WTC11 (cell line): ENCODE measurements around the gene PRXL2A. TPM values are rescaled to one million over a fixed set of nuclear protein-coding genes. Genes with fewer than 3 reads are reported as not detected.

Source experiments
- ATAC-seq: fragments of 200-7000 bp; cut with Tn5 transposase; 2 replicates; pipeline ENCODE4 v1.10.0; 2021; ENCODE audit warnings: mild to moderate bottlenecking, moderate library complexity
- CTCF ChIA-PET: fragments of 300-600 bp; sonication (Branson Sonifier 250); formaldehyde crosslinking; loops from one replicate; lab custom pipeline; 2021; ENCODE audit warnings: antibody characterized with exemption; lab: Charles Lee
- POLR2A ChIA-PET: fragments of 350-600 bp; sonication (Branson Sonifier 250); formaldehyde crosslinking; loops from one replicate; lab custom pipeline; 2021; ENCODE audit warnings: antibody characterized with exemption; lab: Charles Lee
- DNase-seq: peaks from one replicate; pipeline ENCODE4 v3.0.0; 2021; ENCODE audit warnings: low spot score
- H3K27ac Mint-ChIP-seq: 2 replicates; pipeline ENCODE4 v1.8.0; 2021; ENCODE audit warnings: mixed read lengths
- H3K27me3 Mint-ChIP-seq: 2 replicates; pipeline ENCODE4 v1.8.0; 2021; ENCODE audit warnings: low read depth, mild to moderate bottlenecking, moderate library complexity, mixed read lengths
- H3K36me3 Mint-ChIP-seq: 2 replicates; pipeline ENCODE4 v1.8.0; 2021; ENCODE audit warnings: mixed read lengths
- H3K4me1 Mint-ChIP-seq: 2 replicates; pipeline ENCODE4 v1.8.0; 2022; ENCODE audit warnings: mixed read lengths
- H3K4me3 Mint-ChIP-seq: 2 replicates; pipeline ENCODE4 v1.8.0; 2021; ENCODE audit warnings: mild to moderate bottlenecking, moderate library complexity, mixed read lengths
- H3K9me3 Mint-ChIP-seq: 2 replicates; pipeline ENCODE4 v1.8.0; 2021; ENCODE audit warnings: mixed read lengths
- CREB1 ChIP-seq: sonication (generic); formaldehyde crosslinking; IDR thresholded peaks from 2 replicates; pipeline ENCODE4 v1.8.0; 2023; ENCODE audit warnings: mild to moderate bottlenecking, missing genetic modification reagents
- FOXJ3 ChIP-seq: sonication (generic); formaldehyde crosslinking; IDR thresholded peaks from 2 replicates; pipeline ENCODE4 v1.9.0; 2021; ENCODE audit warnings: missing genetic modification reagents, mild to moderate bottlenecking, borderline replicate concordance
- GTF2I ChIP-seq: fragments of 250-450 bp; sonication (Bioruptor Pico); conservative IDR thresholded peaks from 2 replicates; pipeline ENCODE4 v1.4.0; 2021; ENCODE audit warnings: mild to moderate bottlenecking
- KAT7 ChIP-seq: sonication (generic); formaldehyde crosslinking; IDR thresholded peaks from 2 replicates; pipeline ENCODE4 v1.8.1; 2023; ENCODE audit warnings: missing genetic modification reagents, mild to moderate bottlenecking, borderline replicate concordance
- MXD4 ChIP-seq: fragments of 250-450 bp; sonication (Bioruptor Pico); IDR thresholded peaks from 2 replicates; pipeline ENCODE4 v1.8.0; 2021; ENCODE audit warnings: mild to moderate bottlenecking, moderate library complexity, borderline replicate concordance
- TP53 ChIP-seq: sonication (generic); formaldehyde crosslinking; IDR thresholded peaks from 2 replicates; pipeline ENCODE4 v1.8.1; 2023; ENCODE audit warnings: mild to moderate bottlenecking, missing genetic modification reagents
- ZNF263 ChIP-seq: sonication (generic); formaldehyde crosslinking; IDR thresholded peaks from 2 replicates; pipeline ENCODE4 v1.8.1; 2022; ENCODE audit warnings: low read depth, mild to moderate bottlenecking, moderate library complexity, missing genetic modification reagents
- ZNF317 ChIP-seq: sonication (generic); formaldehyde crosslinking; IDR thresholded peaks from 2 replicates; pipeline ENCODE4 v1.8.1; 2023; ENCODE audit warnings: low read depth, mild to moderate bottlenecking, moderate library complexity, missing genetic modification reagents, borderline replicate concordance
- ZNF416 ChIP-seq: fragments of 250-450 bp; sonication (Bioruptor Pico); IDR thresholded peaks from 2 replicates; pipeline ENCODE4 v1.9.0; 2021; ENCODE audit warnings: mild to moderate bottlenecking, inconsistent platforms
- total RNA-seq: library from RNA; stranded (reverse); gene quantifications from 3 replicates; pipeline ENCODE4 v1.2.3, GENCODE V29; 2021
- TF ChIP-seq, protein P1 (sequence below): sonication (generic); formaldehyde crosslinking; IDR thresholded peaks from 2 replicates; pipeline ENCODE4 v1.8.1; 2022; ENCODE audit warnings: low read depth, missing genetic modification reagents, borderline replicate concordance
- TF ChIP-seq, protein P2 (sequence below): fragments of 250-450 bp; sonication (Bioruptor Pico); conservative IDR thresholded peaks from 2 replicates; pipeline ENCODE4 v1.9.0; 2021; ENCODE audit warnings: mild to moderate bottlenecking
- TF ChIP-seq, protein P3 (sequence below): sonication (generic); formaldehyde crosslinking; IDR thresholded peaks from 2 replicates; pipeline ENCODE4 v1.8.0; 2022; ENCODE audit warnings: mild to moderate bottlenecking, missing genetic modification reagents
- TF ChIP-seq, protein P4 (sequence below): sonication (generic); formaldehyde crosslinking; conservative IDR thresholded peaks from 2 replicates; pipeline ENCODE4 v1.8.1; 2022; ENCODE audit warnings: mild to moderate bottlenecking, missing genetic modification reagents
- TF ChIP-seq, protein P5 (sequence below): sonication (generic); formaldehyde crosslinking; IDR thresholded peaks from 2 replicates; pipeline ENCODE4 v1.8.1; 2023; ENCODE audit warnings: mild to moderate bottlenecking, missing genetic modification reagents, moderate library complexity
- TF ChIP-seq, protein P6 (sequence below): sonication (generic); formaldehyde crosslinking; IDR thresholded peaks from 2 replicates; pipeline ENCODE4 v1.8.1; 2023; ENCODE audit warnings: mild to moderate bottlenecking, missing genetic modification reagents
- TF ChIP-seq, protein P7 (sequence below): sonication (generic); formaldehyde crosslinking; IDR thresholded peaks from 2 replicates; pipeline ENCODE4 v1.8.1; 2023; ENCODE audit warnings: mild to moderate bottlenecking, missing genetic modification reagents
- TF ChIP-seq, protein P8 (sequence below): sonication (generic); formaldehyde crosslinking; IDR thresholded peaks from 2 replicates; pipeline ENCODE4 v1.8.0; 2023; ENCODE audit warnings: mild to moderate bottlenecking, missing genetic modification reagents

PRXL2A gene
- total RNA-seq, 1 experiment from 2014 or later: 46.6 TPM

DNA sequence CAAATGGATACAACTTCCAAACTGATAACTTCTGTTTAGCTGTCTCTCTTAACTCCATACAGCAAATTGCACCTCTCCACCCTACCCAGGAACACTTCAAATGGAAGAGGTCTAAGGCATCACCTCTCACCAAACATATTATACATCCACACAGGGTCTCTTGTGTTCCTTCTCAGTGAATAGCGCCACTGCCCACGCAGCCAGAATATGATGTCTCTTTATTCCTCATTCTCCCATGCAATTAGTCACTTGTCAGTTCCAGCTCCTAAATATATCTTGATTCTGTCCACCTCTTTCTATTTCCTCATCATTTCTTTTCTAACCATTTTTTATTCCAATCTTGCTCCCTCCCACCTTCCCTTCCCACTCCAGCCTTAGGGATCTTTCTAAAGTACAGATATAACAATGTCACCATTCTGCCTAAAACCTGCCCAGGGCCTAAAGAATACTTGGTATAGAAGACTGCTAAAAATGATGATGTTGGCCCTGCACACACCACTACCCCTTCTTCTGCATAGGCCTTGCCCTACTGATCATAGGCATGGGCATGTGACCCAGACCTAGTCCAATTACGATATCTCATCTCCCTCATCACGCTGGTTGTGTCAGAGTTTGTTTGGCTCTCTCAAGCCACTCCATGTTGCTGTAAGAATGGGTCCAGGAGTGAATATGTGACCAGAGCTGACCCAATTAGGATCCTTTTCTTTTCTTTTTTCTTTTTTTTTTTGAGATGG, 40.0 kb downstream of the PRXL2A start:
- H3K9me3 Mint-ChIP-seq: no peaks in the 10 kb centered on the region
- no peak for TF ChIP-seq KAT7 (CRISPR knock-in tag)
- TF ChIP-seq, protein P1, sequence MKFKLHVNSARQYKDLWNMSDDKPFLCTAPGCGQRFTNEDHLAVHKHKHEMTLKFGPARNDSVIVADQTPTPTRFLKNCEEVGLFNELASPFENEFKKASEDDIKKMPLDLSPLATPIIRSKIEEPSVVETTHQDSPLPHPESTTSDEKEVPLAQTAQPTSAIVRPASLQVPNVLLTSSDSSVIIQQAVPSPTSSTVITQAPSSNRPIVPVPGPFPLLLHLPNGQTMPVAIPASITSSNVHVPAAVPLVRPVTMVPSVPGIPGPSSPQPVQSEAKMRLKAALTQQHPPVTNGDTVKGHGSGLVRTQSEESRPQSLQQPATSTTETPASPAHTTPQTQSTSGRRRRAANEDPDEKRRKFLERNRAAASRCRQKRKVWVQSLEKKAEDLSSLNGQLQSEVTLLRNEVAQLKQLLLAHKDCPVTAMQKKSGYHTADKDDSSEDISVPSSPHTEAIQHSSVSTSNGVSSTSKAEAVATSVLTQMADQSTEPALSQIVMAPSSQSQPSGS (CRISPR knock-in tag): no peak
- TF ChIP-seq, all 79 proteins: peak for 0
- no peak for DNase-seq
- H3K27ac Mint-ChIP-seq: no peak overlapping the region
- no peak for ATAC-seq
- no peak overlapping the region for H3K4me3 Mint-ChIP-seq
- POLR2A ChIA-PET: interaction anchor here (0.8 kb wide), 1 partner anchor 16 kb away, joined by 5 read pairs; no protein-coding TSS in a partner anchor
- CTCF ChIA-PET: interaction anchor here (34.2 kb wide), 1 partner anchor 58 kb away, joined by 802 read pairs; no protein-coding TSS in a partner anchor
- H3K36me3 Mint-ChIP-seq: no peaks in the 10 kb centered on the region
- H3K27me3 Mint-ChIP-seq: no peaks in the 10 kb centered on the region
- H3K4me1 Mint-ChIP-seq: peaks cover 23% of the 10 kb centered on the region

DNA sequence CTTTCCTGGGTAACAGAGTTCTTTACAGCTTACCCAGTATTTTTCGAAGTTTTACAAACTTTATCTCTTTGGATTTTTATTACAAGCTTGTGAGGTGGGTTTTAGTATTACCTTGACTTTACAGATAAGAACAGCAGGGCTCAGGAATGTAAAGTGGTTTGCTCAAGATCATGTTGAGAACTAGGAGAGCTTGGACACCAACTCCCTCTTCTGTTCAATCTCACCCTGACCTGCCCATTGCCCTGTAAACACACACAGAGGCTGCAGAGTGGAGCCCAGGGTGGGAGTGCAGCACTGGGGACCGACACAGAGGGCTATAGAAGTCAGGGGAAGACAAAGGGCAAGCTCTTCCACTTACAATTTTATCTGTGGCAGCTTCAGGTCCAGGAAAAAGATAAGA, 41.2 kb downstream of the PRXL2A start:
- ChIA-PET POLR2A (interaction anchor here (0.6 to 0.8 kb wide), 3 partner anchors 15 to 52 kb away, joined by 3 to 5 read pairs (median 4); partner anchors contain the start of gene PRXL2A), CTCF (interaction anchor here (1.4 to 34.2 kb wide), 3 partner anchors 9 to 71 kb away, joined by 3 to 802 read pairs (median 5); no protein-coding TSS in a partner anchor)
- H3K9me3 Mint-ChIP-seq: no peaks in the 10 kb centered on the region
- DNase-seq (no peak), ATAC-seq (no peak)
- H3K4me1 Mint-ChIP-seq: peaks cover 19% of the 10 kb centered on the region
- H3K27ac Mint-ChIP-seq: no peak overlapping the region
- H3K27me3 Mint-ChIP-seq: no peaks in the 10 kb centered on the region
- no peak overlapping the region for H3K4me3 Mint-ChIP-seq
- TF ChIP-seq, protein P2, sequence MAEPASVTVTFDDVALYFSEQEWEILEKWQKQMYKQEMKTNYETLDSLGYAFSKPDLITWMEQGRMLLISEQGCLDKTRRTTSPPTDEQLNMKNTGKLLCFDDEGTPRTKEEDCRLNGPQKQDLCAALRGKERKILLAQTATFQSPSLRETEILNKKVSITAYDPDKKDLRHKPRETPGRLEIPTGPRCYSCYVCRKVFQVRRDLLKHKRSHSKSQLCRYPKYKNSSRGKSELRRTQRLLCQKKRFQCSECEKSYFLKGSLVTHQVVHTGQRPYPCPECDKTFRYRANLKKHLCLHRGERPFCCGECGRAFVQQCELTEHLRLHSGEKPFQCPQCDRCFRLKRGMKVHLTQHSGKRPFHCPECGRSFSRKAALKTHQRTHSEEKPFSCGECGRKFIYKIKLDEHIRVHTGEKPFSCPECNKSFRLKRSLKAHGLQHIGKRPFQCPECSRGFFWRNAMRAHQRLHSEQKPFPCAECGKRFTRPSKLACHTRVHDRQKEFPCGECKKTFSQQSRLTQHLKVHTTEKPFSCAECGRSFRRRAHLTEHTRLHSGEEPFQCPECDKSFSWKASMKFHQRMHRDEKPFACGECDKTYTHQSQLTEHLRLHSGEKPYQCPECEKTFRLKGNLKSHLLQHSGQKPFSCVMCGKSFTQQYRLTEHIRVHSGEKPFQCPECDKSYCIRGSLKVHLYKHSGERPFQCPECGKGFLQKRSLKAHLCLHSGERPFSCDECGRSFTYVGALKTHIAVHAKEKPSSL (CRISPR knock-in tag): no peak
- TF ChIP-seq, protein P3, sequence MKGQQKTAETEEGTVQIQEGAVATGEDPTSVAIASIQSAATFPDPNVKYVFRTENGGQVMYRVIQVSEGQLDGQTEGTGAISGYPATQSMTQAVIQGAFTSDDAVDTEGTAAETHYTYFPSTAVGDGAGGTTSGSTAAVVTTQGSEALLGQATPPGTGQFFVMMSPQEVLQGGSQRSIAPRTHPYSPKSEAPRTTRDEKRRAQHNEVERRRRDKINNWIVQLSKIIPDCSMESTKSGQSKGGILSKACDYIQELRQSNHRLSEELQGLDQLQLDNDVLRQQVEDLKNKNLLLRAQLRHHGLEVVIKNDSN (CRISPR knock-in tag): no peak
- TF ChIP-seq ZNF416 (CRISPR knock-in tag): no peak
- TF ChIP-seq, protein P4, sequence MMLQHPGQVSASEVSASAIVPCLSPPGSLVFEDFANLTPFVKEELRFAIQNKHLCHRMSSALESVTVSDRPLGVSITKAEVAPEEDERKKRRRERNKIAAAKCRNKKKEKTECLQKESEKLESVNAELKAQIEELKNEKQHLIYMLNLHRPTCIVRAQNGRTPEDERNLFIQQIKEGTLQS (CRISPR knock-in tag): no peak
- TF ChIP-seq, protein P5, sequence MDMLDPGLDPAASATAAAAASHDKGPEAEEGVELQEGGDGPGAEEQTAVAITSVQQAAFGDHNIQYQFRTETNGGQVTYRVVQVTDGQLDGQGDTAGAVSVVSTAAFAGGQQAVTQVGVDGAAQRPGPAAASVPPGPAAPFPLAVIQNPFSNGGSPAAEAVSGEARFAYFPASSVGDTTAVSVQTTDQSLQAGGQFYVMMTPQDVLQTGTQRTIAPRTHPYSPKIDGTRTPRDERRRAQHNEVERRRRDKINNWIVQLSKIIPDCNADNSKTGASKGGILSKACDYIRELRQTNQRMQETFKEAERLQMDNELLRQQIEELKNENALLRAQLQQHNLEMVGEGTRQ (CRISPR knock-in tag): no peak
- no peak for TF ChIP-seq MXD4 (CRISPR knock-in tag)
- TF ChIP-seq TP53: no peak
- TF ChIP-seq, protein P6, sequence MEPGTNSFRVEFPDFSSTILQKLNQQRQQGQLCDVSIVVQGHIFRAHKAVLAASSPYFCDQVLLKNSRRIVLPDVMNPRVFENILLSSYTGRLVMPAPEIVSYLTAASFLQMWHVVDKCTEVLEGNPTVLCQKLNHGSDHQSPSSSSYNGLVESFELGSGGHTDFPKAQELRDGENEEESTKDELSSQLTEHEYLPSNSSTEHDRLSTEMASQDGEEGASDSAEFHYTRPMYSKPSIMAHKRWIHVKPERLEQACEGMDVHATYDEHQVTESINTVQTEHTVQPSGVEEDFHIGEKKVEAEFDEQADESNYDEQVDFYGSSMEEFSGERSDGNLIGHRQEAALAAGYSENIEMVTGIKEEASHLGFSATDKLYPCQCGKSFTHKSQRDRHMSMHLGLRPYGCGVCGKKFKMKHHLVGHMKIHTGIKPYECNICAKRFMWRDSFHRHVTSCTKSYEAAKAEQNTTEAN: no peak
- TF ChIP-seq FOXJ3: no peak
- TF ChIP-seq, protein P7, sequence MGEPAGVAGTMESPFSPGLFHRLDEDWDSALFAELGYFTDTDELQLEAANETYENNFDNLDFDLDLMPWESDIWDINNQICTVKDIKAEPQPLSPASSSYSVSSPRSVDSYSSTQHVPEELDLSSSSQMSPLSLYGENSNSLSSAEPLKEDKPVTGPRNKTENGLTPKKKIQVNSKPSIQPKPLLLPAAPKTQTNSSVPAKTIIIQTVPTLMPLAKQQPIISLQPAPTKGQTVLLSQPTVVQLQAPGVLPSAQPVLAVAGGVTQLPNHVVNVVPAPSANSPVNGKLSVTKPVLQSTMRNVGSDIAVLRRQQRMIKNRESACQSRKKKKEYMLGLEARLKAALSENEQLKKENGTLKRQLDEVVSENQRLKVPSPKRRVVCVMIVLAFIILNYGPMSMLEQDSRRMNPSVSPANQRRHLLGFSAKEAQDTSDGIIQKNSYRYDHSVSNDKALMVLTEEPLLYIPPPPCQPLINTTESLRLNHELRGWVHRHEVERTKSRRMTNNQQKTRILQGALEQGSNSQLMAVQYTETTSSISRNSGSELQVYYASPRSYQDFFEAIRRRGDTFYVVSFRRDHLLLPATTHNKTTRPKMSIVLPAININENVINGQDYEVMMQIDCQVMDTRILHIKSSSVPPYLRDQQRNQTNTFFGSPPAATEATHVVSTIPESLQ (CRISPR knock-in tag): no peak
- no peak for TF ChIP-seq CREB1
- no peak for TF ChIP-seq ZNF263 (CRISPR knock-in tag)
- no peak for TF ChIP-seq ZNF317 (CRISPR knock-in tag)
- TF ChIP-seq, protein P8, sequence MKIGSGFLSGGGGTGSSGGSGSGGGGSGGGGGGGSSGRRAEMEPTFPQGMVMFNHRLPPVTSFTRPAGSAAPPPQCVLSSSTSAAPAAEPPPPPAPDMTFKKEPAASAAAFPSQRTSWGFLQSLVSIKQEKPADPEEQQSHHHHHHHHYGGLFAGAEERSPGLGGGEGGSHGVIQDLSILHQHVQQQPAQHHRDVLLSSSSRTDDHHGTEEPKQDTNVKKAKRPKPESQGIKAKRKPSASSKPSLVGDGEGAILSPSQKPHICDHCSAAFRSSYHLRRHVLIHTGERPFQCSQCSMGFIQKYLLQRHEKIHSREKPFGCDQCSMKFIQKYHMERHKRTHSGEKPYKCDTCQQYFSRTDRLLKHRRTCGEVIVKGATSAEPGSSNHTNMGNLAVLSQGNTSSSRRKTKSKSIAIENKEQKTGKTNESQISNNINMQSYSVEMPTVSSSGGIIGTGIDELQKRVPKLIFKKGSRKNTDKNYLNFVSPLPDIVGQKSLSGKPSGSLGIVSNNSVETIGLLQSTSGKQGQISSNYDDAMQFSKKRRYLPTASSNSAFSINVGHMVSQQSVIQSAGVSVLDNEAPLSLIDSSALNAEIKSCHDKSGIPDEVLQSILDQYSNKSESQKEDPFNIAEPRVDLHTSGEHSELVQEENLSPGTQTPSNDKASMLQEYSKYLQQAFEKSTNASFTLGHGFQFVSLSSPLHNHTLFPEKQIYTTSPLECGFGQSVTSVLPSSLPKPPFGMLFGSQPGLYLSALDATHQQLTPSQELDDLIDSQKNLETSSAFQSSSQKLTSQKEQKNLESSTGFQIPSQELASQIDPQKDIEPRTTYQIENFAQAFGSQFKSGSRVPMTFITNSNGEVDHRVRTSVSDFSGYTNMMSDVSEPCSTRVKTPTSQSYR: no peak
- no peak for TF ChIP-seq GTF2I (CRISPR knock-in tag)
- no peaks in the 10 kb centered on the region for H3K36me3 Mint-ChIP-seq
